Karpas-422 (cell line): Measurements from ENCODE around the gene TSC2. TPM values are rescaled to one million over a fixed set of nuclear protein-coding genes. Genes with fewer than 3 reads are reported as not detected.
"Not testable (repeated sequence)": the region's sequence is repeated elsewhere in the genome, so short reads cannot be mapped to it uniquely, and the experiment has no call there.

Source experiments
- DNase-seq: peaks from one replicate; pipeline ENCODE4 v3.0.0-alpha.2; 2015
- H2AFZ ChIP-seq: fragments of 200-600 bp; sonication (generic); 2 replicates; pipeline ENCODE4 v1.6.1; 2014; ENCODE audit warnings: antibody characterized with exemption, low read length, mixed read lengths
- H3K27ac ChIP-seq: fragments of 200-600 bp; sonication (generic); 2 replicates; pipeline ENCODE4 v1.5.1; 2014; ENCODE audit warnings: mild to moderate bottlenecking, low read length, moderate library complexity
- H3K27me3 ChIP-seq: fragments of 200-600 bp; sonication (generic); 2 replicates; pipeline ENCODE4 v1.6.1; 2014; ENCODE audit warnings: low read length, mixed read lengths
- H3K36me3 ChIP-seq: fragments of 200-600 bp; sonication (generic); 2 replicates; pipeline ENCODE4 v1.6.1; 2014; ENCODE audit warnings: low read length, mixed read lengths; ENCODE audit not compliant: insufficient read depth
- H3K4me1 ChIP-seq: fragments of 200-600 bp; sonication (generic); 2 replicates; pipeline ENCODE4 v1.6.1; 2014; ENCODE audit warnings: mild to moderate bottlenecking, low read length, mixed read lengths
- H3K4me2 ChIP-seq: fragments of 200-600 bp; sonication (generic); 2 replicates; pipeline ENCODE4 v1.6.1; 2014; ENCODE audit warnings: low read length, low read depth, mild to moderate bottlenecking; ENCODE audit not compliant: poor library complexity, severe bottlenecking
- H3K4me3 ChIP-seq: fragments of 200-600 bp; sonication (generic); 2 replicates; pipeline ENCODE4 v1.5.1; 2014; ENCODE audit warnings: mild to moderate bottlenecking, antibody characterized with exemption, low read length, mixed read lengths
- H3K79me2 ChIP-seq: fragments of 200-600 bp; sonication (generic); 2 replicates; pipeline ENCODE4 v1.6.1; 2014; ENCODE audit warnings: mild to moderate bottlenecking, low read length, mixed read lengths
- H3K9ac ChIP-seq: fragments of 200-600 bp; sonication (generic); 2 replicates; pipeline ENCODE4 v1.6.0; 2014; ENCODE audit warnings: low read length
- H3K9me2 ChIP-seq: fragments of 200-600 bp; sonication (generic), shearing (Covaris generic); replicated peaks from 2 replicates; pipeline ENCODE4 v1.6.0; 2014; ENCODE audit warnings: mild to moderate bottlenecking, low read length, moderate library complexity; ENCODE audit not compliant: insufficient read depth
- H3K9me3 ChIP-seq: fragments of 300-700, 200-600 bp; sonication (generic); 2 replicates; pipeline ENCODE4 v1.6.1; 2014; ENCODE audit warnings: low read length, mixed read lengths
- H4K20me1 ChIP-seq: fragments of 200-600 bp; sonication (generic); 2 replicates; pipeline ENCODE4 v1.6.1; 2014; ENCODE audit warnings: mild to moderate bottlenecking, antibody characterized with exemption, low read length, low read depth; ENCODE audit not compliant: insufficient read depth
- total RNA-seq: library from RNA; depleted of rRNA; stranded (reverse); fragments of >200 nt; shearing (Covaris generic); gene quantifications from 2 replicates; pipeline ENCODE4 v1.2.3, GENCODE V29; 2014; ENCODE audit warnings: low replicate concordance

Gene TSC2
- total RNA-seq, 1 experiment from 2014 or later, result 33.3 TPM

- H3K9ac ChIP-seq, H3K27me3 ChIP-seq, H2AFZ ChIP-seq, DNase-seq, H3K36me3 ChIP-seq, H3K9me2 ChIP-seq, H3K79me2 ChIP-seq, H3K4me1 ChIP-seq, H3K27ac ChIP-seq, H3K4me2 ChIP-seq, H4K20me1 ChIP-seq, H3K4me3 ChIP-seq, H3K9me3 ChIP-seq: not testable (repeated sequence)
Measured at GRCh38 chr16:2105769-2106168, 58.0 kb downstream of the TSC2 start.

GRCh38 chr16:2106211-2106610 lies 58.4 kb downstream of the TSC2 start:
- H3K4me1 ChIP-seq, H3K27me3 ChIP-seq, H3K9ac ChIP-seq, H2AFZ ChIP-seq, H3K4me2 ChIP-seq, H3K36me3 ChIP-seq, H3K9me3 ChIP-seq, H3K79me2 ChIP-seq, DNase-seq, H4K20me1 ChIP-seq, H3K4me3 ChIP-seq, H3K9me2 ChIP-seq, H3K27ac ChIP-seq: not testable (repeated sequence)

- not testable (repeated sequence) for H3K9me2 ChIP-seq, H3K4me3 ChIP-seq, H4K20me1 ChIP-seq, H3K4me1 ChIP-seq, H3K36me3 ChIP-seq, H3K9me3 ChIP-seq, H3K79me2 ChIP-seq, H3K4me2 ChIP-seq, H3K9ac ChIP-seq, DNase-seq, H2AFZ ChIP-seq, H3K27me3 ChIP-seq, H3K27ac ChIP-seq
Measured at GRCh38 chr16:2107121-2107790, 59.5 kb downstream of the TSC2 start.

GRCh38 chr16:2107791-2108125 lies 60.0 kb downstream of the TSC2 start:
- H2AFZ ChIP-seq, H3K27me3 ChIP-seq, H3K36me3 ChIP-seq, H3K4me3 ChIP-seq, H3K9ac ChIP-seq, H3K9me2 ChIP-seq, H3K27ac ChIP-seq, DNase-seq, H3K79me2 ChIP-seq, H3K9me3 ChIP-seq, H4K20me1 ChIP-seq, H3K4me1 ChIP-seq, H3K4me2 ChIP-seq: not testable (repeated sequence)

GRCh38 chr16:2108446-2109270 lies 60.9 kb downstream of the TSC2 start:
- H3K9me3 ChIP-seq, H3K4me2 ChIP-seq, H4K20me1 ChIP-seq, H3K27ac ChIP-seq, H3K9me2 ChIP-seq, DNase-seq, H3K36me3 ChIP-seq, H2AFZ ChIP-seq, H3K4me3 ChIP-seq, H3K27me3 ChIP-seq, H3K9ac ChIP-seq, H3K79me2 ChIP-seq, H3K4me1 ChIP-seq: not testable (repeated sequence)

- not testable (repeated sequence) for H2AFZ ChIP-seq, H3K9me2 ChIP-seq, H3K27me3 ChIP-seq, H3K4me1 ChIP-seq, H3K9me3 ChIP-seq, H3K27ac ChIP-seq, H3K36me3 ChIP-seq, H3K4me2 ChIP-seq, H3K4me3 ChIP-seq, H3K79me2 ChIP-seq, H4K20me1 ChIP-seq, H3K9ac ChIP-seq, DNase-seq
Measured at GRCh38 chr16:2109271-2109580, 61.4 kb downstream of the TSC2 start.

GRCh38 chr16:2109872-2110271 lies 62.1 kb downstream of the TSC2 start:
- not testable (repeated sequence) for H3K79me2 ChIP-seq, H3K9ac ChIP-seq, H3K9me2 ChIP-seq, H4K20me1 ChIP-seq, H3K4me2 ChIP-seq, H2AFZ ChIP-seq, H3K27me3 ChIP-seq, DNase-seq, H3K4me1 ChIP-seq, H3K9me3 ChIP-seq, H3K27ac ChIP-seq, H3K36me3 ChIP-seq, H3K4me3 ChIP-seq

- H3K36me3 ChIP-seq, H3K9me3 ChIP-seq, H3K4me2 ChIP-seq, DNase-seq, H3K4me1 ChIP-seq, H3K27me3 ChIP-seq, H3K9me2 ChIP-seq, H4K20me1 ChIP-seq, H3K27ac ChIP-seq, H3K79me2 ChIP-seq, H2AFZ ChIP-seq, H3K9ac ChIP-seq, H3K4me3 ChIP-seq: not testable (repeated sequence)
Measured at GRCh38 chr16:2110332-2111008, 62.7 kb downstream of the TSC2 start.
